22Rv1 (cell line): ENCODE data around the gene RAB7B.

Experiments
- CTCF ChIP-seq: fragments of 450-650 bp; IDR thresholded peaks from 2 replicates; pipeline ENCODE4 v1.5.1; 2017; ENCODE audit warnings: mild to moderate bottlenecking
- ZFX ChIP-seq: fragments of 450-650 bp; IDR thresholded peaks from 2 replicates; pipeline ENCODE4 v1.6.1; 2017; ENCODE audit warnings: antibody characterized with exemption, borderline replicate concordance

- TF ChIP-seq CTCF (no peak), ZFX (no peak)
These were observed 23.9 kb downstream of the RAB7B start for GRCh38 chr1:205979301-205979700.
